NOMO-1 (cell line): Measurements from ENCODE around the gene PLCB1.
A peak's percentile ranks its signal among the peaks of the same experiment; 100 is the strongest.
"Not testable (repeated sequence)": the region's sequence is repeated elsewhere in the genome, so short reads cannot be mapped to it uniquely, and the experiment has no call there.

Experiments used
- DNase-seq, 2 experiments: peaks; one replicate each; lab custom pipeline; 2025; ENCODE audit not compliant: unreplicated experiment in 2 of 2; lab: John Stamatoyannopoulos, UW

The PLCB1 gene

GRCh38 chr20:8431538-8432434 is 299.7 kb downstream of the PLCB1 start:
- no peak for DNase-seq

- no peak for DNase-seq
Observed at GRCh38 chr20:8432435-8433148, 300.5 kb downstream of the PLCB1 start.

GRCh38 chr20:8433291-8433690 is 301.2 kb downstream of the PLCB1 start:
- DNase-seq, result peak in 1 of 2 experiments; percentile 25

GRCh38 chr20:8434326-8434876 is 302.3 kb downstream of the PLCB1 start:
- peak; percentile 18 to 68 for DNase-seq

GRCh38 chr20:8435285-8436035 is 303.4 kb downstream of the PLCB1 start:
- peak; percentile 51 to 80 for DNase-seq

- not testable (repeated sequence) for DNase-seq
Observed at GRCh38 chr20:8436938-8437337, 304.9 kb downstream of the PLCB1 start.

- DNase-seq, result no peak
Observed at GRCh38 chr20:8438748-8439147, 306.7 kb downstream of the PLCB1 start.

GRCh38 chr20:8443464-8444072 is 311.5 kb downstream of the PLCB1 start:
- no peak for DNase-seq

GRCh38 chr20:8447262-8448120 is 315.4 kb downstream of the PLCB1 start:
- no peak for DNase-seq

- DNase-seq, result no peak
Observed at GRCh38 chr20:8449123-8449522, 317.1 kb downstream of the PLCB1 start.

GRCh38 chr20:8454137-8454712 is 322.2 kb downstream of the PLCB1 start:
- DNase-seq, result peak; percentile 37 to 73

- no peak for DNase-seq
Observed at GRCh38 chr20:8456765-8457164, 324.7 kb downstream of the PLCB1 start.

GRCh38 chr20:8457978-8458377 is 325.9 kb downstream of the PLCB1 start:
- DNase-seq, result peak; percentile 85 to 86

- no peak for DNase-seq
Observed at GRCh38 chr20:8461186-8461585, 329.1 kb downstream of the PLCB1 start.

GRCh38 chr20:8464368-8464767 is 332.3 kb downstream of the PLCB1 start:
- no peak for DNase-seq

- DNase-seq, result not testable (repeated sequence)
Observed at GRCh38 chr20:8466781-8467180, 334.7 kb downstream of the PLCB1 start.

- DNase-seq, result no peak
Observed at GRCh38 chr20:8470156-8470555, 338.1 kb downstream of the PLCB1 start.

- DNase-seq, result no peak
Observed at GRCh38 chr20:8471465-8471864, 339.4 kb downstream of the PLCB1 start.

- no peak for DNase-seq
Observed at GRCh38 chr20:8473459-8473858, 341.4 kb downstream of the PLCB1 start.
